Fibroblast of pulmonary artery (primary cell): ENCODE data around the gene CHN2.

Source experiments
- DNase-seq: peaks from one replicate; pipeline ENCODE4 v3.0.0-alpha.2; 2010; ENCODE audit warnings: low read depth
- H3K4me3 ChIP-seq: replicated peaks from 2 replicates; pipeline ENCODE4 v1.5.1; 2011; ENCODE audit warnings: low read depth, mild to moderate bottlenecking, control low read depth, low read length, moderate library complexity
- CTCF ChIP-seq: IDR thresholded peaks from 2 replicates; pipeline ENCODE4 v1.5.1; 2011; ENCODE audit warnings: mild to moderate bottlenecking, control low read depth, low read length, inconsistent platforms; ENCODE audit errors: missing control alignments

Gene CHN2

GRCh38 chr7:29487424-29487823, 292.8 kb downstream of the CHN2 start:
- TF ChIP-seq CTCF: no peak
- H3K4me3 ChIP-seq: no peak overlapping the region
- no peak for DNase-seq

- no peak for TF ChIP-seq CTCF
- peak overlapping the region; percentile 21 for H3K4me3 ChIP-seq
- DNase-seq: no peak
Measured at GRCh38 chr7:29488203-29488970, 293.8 kb downstream of the CHN2 start.

GRCh38 chr7:29488977-29489376, 294.4 kb downstream of the CHN2 start:
- TF ChIP-seq CTCF: no peak
- peak; percentile 92 for DNase-seq
- H3K4me3 ChIP-seq: peak overlapping the region; percentile 21

GRCh38 chr7:29490094-29490607, 295.6 kb downstream of the CHN2 start:
- H3K4me3 ChIP-seq: no peak overlapping the region
- TF ChIP-seq CTCF: no peak
- no peak for DNase-seq

- no peak overlapping the region for H3K4me3 ChIP-seq
- no peak for TF ChIP-seq CTCF
- DNase-seq: peak; percentile 91
Measured at GRCh38 chr7:29494350-29494749, 299.8 kb downstream of the CHN2 start.

- no peak for TF ChIP-seq CTCF
- no peak for DNase-seq
- H3K4me3 ChIP-seq: no peak overlapping the region
Measured at GRCh38 chr7:29495653-29496052, 301.1 kb downstream of the CHN2 start.
